GM23338 (cell line): ENCODE measurements around the gene GRAMD1A. TPM values are rescaled to one million over a fixed set of nuclear protein-coding genes. Genes with fewer than 3 reads are reported as not detected.

Experiments used
- ATAC-seq: fragments of 200-7000 bp; cut with Tn5 transposase; 3 replicates; pipeline ENCODE4 v1.9.1; 2020
- DNase-seq: peaks from one replicate; pipeline ENCODE4 v3.0.0-alpha.2; 2015; ENCODE audit warnings: low spot score
- H2AFZ ChIP-seq: fragments of 200-600 bp; sonication (generic); 2 replicates; pipeline ENCODE4 v1.8.0; 2016; ENCODE audit warnings: antibody characterized with exemption, mild to moderate bottlenecking, moderate library complexity
- H3F3A ChIP-seq: fragments of 200-600 bp; sonication (generic); replicated peaks from 2 replicates; pipeline ENCODE4 v1.8.0; 2017; ENCODE audit warnings: antibody characterized with exemption, mixed run types, low read depth
- H3K27ac ChIP-seq: fragments of 200-600 bp; sonication (generic); 2 replicates; pipeline ENCODE4 v1.6.1; 2016; ENCODE audit warnings: low read depth
- H3K27me3 ChIP-seq: fragments of 200-600 bp; sonication (generic); 2 replicates; pipeline ENCODE4 v1.8.0; 2016; ENCODE audit warnings: mild to moderate bottlenecking, mixed run types, moderate library complexity; ENCODE audit not compliant: insufficient read depth
- H3K36me3 ChIP-seq: fragments of 200-600 bp; sonication (generic); 2 replicates; pipeline ENCODE4 v1.8.0; 2016; ENCODE audit warnings: mild to moderate bottlenecking; ENCODE audit not compliant: insufficient read depth
- H3K4me1 ChIP-seq: fragments of 200-600 bp; sonication (generic); 2 replicates; pipeline ENCODE4 v1.8.0; 2016; ENCODE audit warnings: mild to moderate bottlenecking, moderate library complexity; ENCODE audit not compliant: insufficient read depth
- H3K4me2 ChIP-seq: fragments of 200-600 bp; sonication (generic); 2 replicates; pipeline ENCODE4 v1.7.1; 2017; ENCODE audit warnings: mixed run types
- H3K4me3 ChIP-seq: fragments of 200-600 bp; sonication (generic); 2 replicates; pipeline ENCODE4 v1.6.1; 2016; ENCODE audit warnings: mixed run types
- H3K79me2 ChIP-seq: fragments of 200-600 bp; sonication (generic); replicated peaks from 2 replicates; pipeline ENCODE4 v1.8.0; 2017; ENCODE audit warnings: mild to moderate bottlenecking; ENCODE audit not compliant: insufficient read depth
- H3K9me2 ChIP-seq: fragments of 200-600 bp; sonication (generic); 2 replicates; pipeline ENCODE4 v1.8.0; 2017; ENCODE audit not compliant: insufficient read depth
- H4K20me1 ChIP-seq: fragments of 200-600 bp; sonication (generic); replicated peaks from 2 replicates; pipeline ENCODE4 v1.8.0; 2017; ENCODE audit warnings: mild to moderate bottlenecking; ENCODE audit not compliant: insufficient read depth
- H3K27ac Mint-ChIP-seq: 2 replicates; pipeline ENCODE4 v1.8.0; 2020; ENCODE audit warnings: inconsistent platforms, mild to moderate bottlenecking, moderate library complexity, mixed read lengths
- H3K27me3 Mint-ChIP-seq: 3 replicates; pipeline ENCODE4 v1.8.0; 2022; ENCODE audit warnings: low read depth, mild to moderate bottlenecking, moderate library complexity, mixed read lengths, inconsistent platforms; ENCODE audit not compliant: insufficient read depth, poor library complexity
- H3K36me3 Mint-ChIP-seq: 3 replicates; pipeline ENCODE4 v1.8.0; 2021; ENCODE audit warnings: low read depth, mild to moderate bottlenecking, inconsistent platforms, moderate library complexity, mixed read lengths
- H3K4me1 Mint-ChIP-seq: 3 replicates; pipeline ENCODE4 v1.8.0; 2020; ENCODE audit warnings: mild to moderate bottlenecking, inconsistent platforms, mixed read lengths
- H3K4me3 Mint-ChIP-seq: 3 replicates; pipeline ENCODE4 v1.8.0; 2021; ENCODE audit warnings: moderate library complexity, mild to moderate bottlenecking, inconsistent platforms, mixed read lengths
- H3K9me3 Mint-ChIP-seq: 3 replicates; pipeline ENCODE4 v1.8.0; 2020; ENCODE audit warnings: moderate library complexity, mild to moderate bottlenecking, inconsistent platforms, mixed read lengths
- CREB1 ChIP-seq: fragments of 250-450 bp; sonication (Bioruptor Pico); IDR thresholded peaks from 2 replicates; pipeline ENCODE4 v1.5.0; 2020; ENCODE audit warnings: low read depth, mild to moderate bottlenecking, moderate library complexity
- EZH2 ChIP-seq: fragments of 200-600 bp; sonication (generic); IDR thresholded peaks from one replicate; pipeline ENCODE4 v1.8.0; 2017; ENCODE audit warnings: antibody characterized with exemption, mild to moderate bottlenecking, low read depth; ENCODE audit not compliant: unreplicated experiment
- EZH2phosphoT487 ChIP-seq: fragments of 200-600 bp; sonication (generic); IDR thresholded peaks from one replicate; pipeline ENCODE4 v1.8.1; 2018; ENCODE audit warnings: antibody characterized with exemption; ENCODE audit not compliant: unreplicated experiment
- JUNB ChIP-seq: IDR thresholded peaks from one replicate; pipeline ENCODE4 v1.6.1; 2016; ENCODE audit warnings: antibody characterized with exemption; ENCODE audit not compliant: unreplicated experiment
- NANOG ChIP-seq: IDR thresholded peaks from 2 replicates; pipeline ENCODE4 v1.6.1; 2016; ENCODE audit warnings: antibody characterized with exemption, borderline replicate concordance
- POLR2AphosphoS5 ChIP-seq: IDR thresholded peaks from 2 replicates; pipeline ENCODE4 v1.6.1; 2016; ENCODE audit warnings: antibody characterized with exemption, low read depth
- REST ChIP-seq: IDR thresholded peaks from one replicate; pipeline ENCODE4 v1.6.1; 2018; ENCODE audit warnings: antibody characterized with exemption; ENCODE audit not compliant: unreplicated experiment
- STAT1 ChIP-seq: IDR thresholded peaks from one replicate; pipeline ENCODE4 v1.6.1; 2016; ENCODE audit warnings: antibody characterized with exemption; ENCODE audit not compliant: unreplicated experiment
- ZNF114 ChIP-seq: fragments of 250-450 bp; sonication (Bioruptor Pico); IDR thresholded peaks from 2 replicates; pipeline ENCODE4 v1.5.0; 2020; ENCODE audit warnings: mild to moderate bottlenecking, moderate library complexity
- ZNF331 ChIP-seq: fragments of 250-450 bp; sonication (Bioruptor Pico); IDR thresholded peaks from 2 replicates; pipeline ENCODE4 v1.5.0; 2020; ENCODE audit warnings: low read depth, mild to moderate bottlenecking, moderate library complexity
- ZNF462 ChIP-seq: fragments of 250-450 bp; sonication (Bioruptor Pico); IDR thresholded peaks from 2 replicates; pipeline ENCODE4 v1.5.0; 2020; ENCODE audit warnings: mild to moderate bottlenecking, moderate library complexity
- polyA plus RNA-seq: library from polyadenylated mRNA; unstranded; fragments of >200 nt; fragmentation: Nextera tagmentation; extraction: Ambion mirVana; gene quantifications from 2 replicates; pipeline ENCODE4 v1.2.1, GENCODE V29; 2016
- total RNA-seq: library from RNA; depleted of rRNA; stranded (reverse); fragments of >200 nt; shearing (Covaris generic); gene quantifications from 2 replicates; pipeline ENCODE4 v1.2.3, GENCODE V29; 2014
- TF ChIP-seq, protein P1 (sequence below): IDR thresholded peaks from 2 replicates; pipeline ENCODE4 v1.6.1; 2016; ENCODE audit warnings: antibody characterized with exemption
- TF ChIP-seq, protein P2 (sequence below), 2 experiments: fragments of 200-600 bp in 1 of 2; sonication (generic) in 1 of 2; conservative IDR thresholded peaks; 2 replicates each; pipeline versions ENCODE4 v1.5.1 to v1.6.1; 2016 to 2017; ENCODE audit warnings: antibody characterized with exemption in 2 of 2, low read depth in 2 of 2, mild to moderate bottlenecking in 2 of 2, moderate library complexity in 1 of 2

GRAMD1A gene
- total and polyA plus RNA-seq, 2 experiments from 2014 or later = 122 to 174 TPM

GRCh38 chr19:34962687-34963572, 37.2 kb upstream of the GRAMD1A start:
- TF ChIP-seq, protein P1, sequence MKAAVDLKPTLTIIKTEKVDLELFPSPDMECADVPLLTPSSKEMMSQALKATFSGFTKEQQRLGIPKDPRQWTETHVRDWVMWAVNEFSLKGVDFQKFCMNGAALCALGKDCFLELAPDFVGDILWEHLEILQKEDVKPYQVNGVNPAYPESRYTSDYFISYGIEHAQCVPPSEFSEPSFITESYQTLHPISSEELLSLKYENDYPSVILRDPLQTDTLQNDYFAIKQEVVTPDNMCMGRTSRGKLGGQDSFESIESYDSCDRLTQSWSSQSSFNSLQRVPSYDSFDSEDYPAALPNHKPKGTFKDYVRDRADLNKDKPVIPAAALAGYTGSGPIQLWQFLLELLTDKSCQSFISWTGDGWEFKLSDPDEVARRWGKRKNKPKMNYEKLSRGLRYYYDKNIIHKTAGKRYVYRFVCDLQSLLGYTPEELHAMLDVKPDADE = no peak
- TF ChIP-seq EZH2phosphoT487 (no peak), ZNF331 (no peak), CREB1 (CRISPR knock-in tag) (no peak), ZNF114 (CRISPR knock-in tag) (no peak), STAT1 (no peak), POLR2AphosphoS5 (no peak), JUNB (no peak), EZH2 (no peak), REST (no peak), ZNF462 (CRISPR knock-in tag) (no peak), NANOG (no peak)
- TF ChIP-seq, protein P2, sequence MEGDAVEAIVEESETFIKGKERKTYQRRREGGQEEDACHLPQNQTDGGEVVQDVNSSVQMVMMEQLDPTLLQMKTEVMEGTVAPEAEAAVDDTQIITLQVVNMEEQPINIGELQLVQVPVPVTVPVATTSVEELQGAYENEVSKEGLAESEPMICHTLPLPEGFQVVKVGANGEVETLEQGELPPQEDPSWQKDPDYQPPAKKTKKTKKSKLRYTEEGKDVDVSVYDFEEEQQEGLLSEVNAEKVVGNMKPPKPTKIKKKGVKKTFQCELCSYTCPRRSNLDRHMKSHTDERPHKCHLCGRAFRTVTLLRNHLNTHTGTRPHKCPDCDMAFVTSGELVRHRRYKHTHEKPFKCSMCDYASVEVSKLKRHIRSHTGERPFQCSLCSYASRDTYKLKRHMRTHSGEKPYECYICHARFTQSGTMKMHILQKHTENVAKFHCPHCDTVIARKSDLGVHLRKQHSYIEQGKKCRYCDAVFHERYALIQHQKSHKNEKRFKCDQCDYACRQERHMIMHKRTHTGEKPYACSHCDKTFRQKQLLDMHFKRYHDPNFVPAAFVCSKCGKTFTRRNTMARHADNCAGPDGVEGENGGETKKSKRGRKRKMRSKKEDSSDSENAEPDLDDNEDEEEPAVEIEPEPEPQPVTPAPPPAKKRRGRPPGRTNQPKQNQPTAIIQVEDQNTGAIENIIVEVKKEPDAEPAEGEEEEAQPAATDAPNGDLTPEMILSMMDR (conservative IDR thresholded peaks at IDR 0.05; ENCODE audit: low read depth in 2 of 2) = no peak
- Histone ChIP-seq H3K4me2 (peak overlapping the region; percentile 97), H3K4me3 (peak overlapping the region; percentile 97), H3K27me3 (peaks cover 11% of the 10 kb centered on the region), H3K9me2 (no peaks in the 10 kb centered on the region), H3K79me2 (peaks cover 15% of the 10 kb centered on the region), H3K27ac (no peak overlapping the region), H4K20me1 (no peaks in the 10 kb centered on the region), H3K4me1 (peaks cover 13% of the 10 kb centered on the region), H2AFZ (peak overlapping the region; percentile 97), H3K36me3 (peaks cover 17% of the 10 kb centered on the region), H3F3A (0 out of 2 replicates have a peak, but pooled peaks cover 3% of the 10 kb centered on the region)
- Mint-ChIP-seq H3K27me3 (peaks cover 24% of the 10 kb centered on the region), H3K4me1 (peaks cover 13% of the 10 kb centered on the region), H3K27ac (no peak overlapping the region), H3K4me3 (peak overlapping the region; percentile 76), H3K9me3 (peaks cover 69% of the 10 kb centered on the region), H3K36me3 (peaks cover 64% of the 10 kb centered on the region)
- ATAC-seq = no peak; the same call in 1 of the 3 replicates
- no peak for DNase-seq
